Endodermal cell (in vitro differentiated cells): ENCODE data around the gene MANSC4. TPM values are rescaled to one million over a fixed set of nuclear protein-coding genes. Genes with fewer than 3 reads are reported as not detected.

Source experiments
- DNase-seq: peaks from one replicate; pipeline ENCODE4 v3.0.0-alpha.2; 2017
- H3K27ac ChIP-seq: 2 replicates; pipeline ENCODE4 v1.5.1; 2013; ENCODE audit warnings: mild to moderate bottlenecking, low read depth, low read length, moderate library complexity
- H3K27me3 ChIP-seq: 2 replicates; pipeline ENCODE4 v1.6.1; 2013; ENCODE audit warnings: mild to moderate bottlenecking, low read length, moderate library complexity; ENCODE audit not compliant: insufficient read depth, control insufficient read depth, poor library complexity, severe bottlenecking
- H3K36me3 ChIP-seq: 2 replicates; pipeline ENCODE4 v1.7.0; 2013; ENCODE audit warnings: mild to moderate bottlenecking, low read length, moderate library complexity; ENCODE audit not compliant: control insufficient read depth, insufficient read depth
- H3K4me1 ChIP-seq: one replicate; pipeline ENCODE4 v1.7.0; 2013; ENCODE audit warnings: low read length; ENCODE audit not compliant: control insufficient read depth, insufficient read depth
- H3K4me3 ChIP-seq: 2 replicates; pipeline ENCODE4 v1.5.1; 2013; ENCODE audit warnings: mild to moderate bottlenecking, low read length, moderate library complexity
- H3K9ac ChIP-seq: 2 replicates; pipeline ENCODE4 v1.6.1; 2013; ENCODE audit warnings: mild to moderate bottlenecking, low read length, moderate library complexity; ENCODE audit not compliant: poor library complexity, severe bottlenecking; ENCODE audit errors: extremely low read depth
- H3K9me3 ChIP-seq: 2 replicates; pipeline ENCODE4 v1.6.1; 2013; ENCODE audit warnings: mild to moderate bottlenecking, low read length, moderate library complexity; ENCODE audit not compliant: control insufficient read depth
- H3K27ac Mint-ChIP-seq: 2 replicates; pipeline ENCODE4 v1.8.0; 2020; ENCODE audit warnings: mixed read lengths
- H3K27me3 Mint-ChIP-seq: 2 replicates; pipeline ENCODE4 v1.8.0; 2021; ENCODE audit warnings: mild to moderate bottlenecking, mixed read lengths; ENCODE audit not compliant: insufficient read depth
- H3K36me3 Mint-ChIP-seq: 2 replicates; pipeline ENCODE4 v1.8.0; 2020; ENCODE audit warnings: low read depth, mixed read lengths
- H3K4me1 Mint-ChIP-seq: 2 replicates; pipeline ENCODE4 v1.8.0; 2020; ENCODE audit warnings: mixed read lengths
- H3K4me3 Mint-ChIP-seq: 2 replicates; pipeline ENCODE4 v1.8.0; 2020; ENCODE audit warnings: mild to moderate bottlenecking, moderate library complexity, mixed read lengths
- H3K9me3 Mint-ChIP-seq: 2 replicates; pipeline ENCODE4 v1.8.0; 2020; ENCODE audit warnings: mild to moderate bottlenecking, mixed read lengths
- WGBS, 2 experiments: methylation state at CpG; one replicate each; pipeline versions ENCODE4 v1.1.5 to v1.1.7; 2013; ENCODE audit warnings: missing lambda C conversion rate in 2 of 2, mixed read lengths in 1 of 2; ENCODE audit not compliant: insufficient coverage in 1 of 2, insufficient read length in 1 of 2; 5-methylcytosine and 5-hydroxymethylcytosine counted together
- total RNA-seq, 2 donors: library from RNA; stranded (reverse); fragmentation: NEBNext Ultra II Directional in 1 of 2; extraction: Animal tissue kit (Norgen Biotek cat#: 25700) in 1 of 2; gene quantifications; 2 replicates in 1 of 2; 3 replicates in 1 of 2; pipeline ENCODE4 v1.2.1, GENCODE V29; 2021
- TF ChIP-seq, protein P1 (sequence below): fragments of 200-600 bp; sonication (generic); conservative IDR thresholded peaks from 2 replicates; pipeline ENCODE4 v1.5.0; 2021; ENCODE audit warnings: antibody characterized with exemption, mild to moderate bottlenecking

MANSC4 gene
- total RNA-seq, 2 donors from 2014 or later: not detected

DNA sequence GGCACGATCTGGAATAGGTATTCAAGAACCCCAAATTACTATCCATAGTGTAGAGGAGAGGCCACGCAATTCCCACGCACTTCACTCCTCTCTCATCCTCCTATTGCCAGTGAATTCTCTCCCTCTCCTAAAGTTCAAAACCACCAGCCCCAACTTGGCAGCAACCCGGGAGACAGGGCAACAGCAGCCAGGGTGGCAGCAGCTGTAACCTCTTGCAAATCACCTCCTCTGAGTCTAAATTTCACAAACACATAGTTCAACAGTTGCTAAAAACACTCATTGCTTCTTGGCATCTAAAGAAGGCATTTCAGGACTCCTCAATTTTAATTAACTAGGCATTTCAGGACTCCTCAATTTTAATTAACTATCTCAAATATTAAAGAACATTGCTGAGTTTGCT is 37.7 kb upstream of the MANSC4 start:
- Histone ChIP-seq H3K9ac (no peak overlapping the region), H3K4me3 (no peak overlapping the region), H3K27ac (no peak overlapping the region), H3K36me3 (no peaks in the 10 kb centered on the region), H3K27me3 (no peaks in the 10 kb centered on the region), H3K9me3 (no peaks in the 10 kb centered on the region), H3K4me1 (no peaks in the 10 kb centered on the region)
- Mint-ChIP-seq H3K27me3 (peaks cover 1% of the 10 kb centered on the region), H3K4me1 (peaks cover 1% of the 10 kb centered on the region), H3K27ac (no peak overlapping the region), H3K9me3 (peaks cover 9% of the 10 kb centered on the region), H3K4me3 (no peak overlapping the region), H3K36me3 (no peaks in the 10 kb centered on the region)
- 80 to 84% methylated on average over 1 to 4 of the region's 4 CpGs for WGBS, 2 experiments
- DNase-seq: peak; percentile 23
- TF ChIP-seq, protein P1, sequence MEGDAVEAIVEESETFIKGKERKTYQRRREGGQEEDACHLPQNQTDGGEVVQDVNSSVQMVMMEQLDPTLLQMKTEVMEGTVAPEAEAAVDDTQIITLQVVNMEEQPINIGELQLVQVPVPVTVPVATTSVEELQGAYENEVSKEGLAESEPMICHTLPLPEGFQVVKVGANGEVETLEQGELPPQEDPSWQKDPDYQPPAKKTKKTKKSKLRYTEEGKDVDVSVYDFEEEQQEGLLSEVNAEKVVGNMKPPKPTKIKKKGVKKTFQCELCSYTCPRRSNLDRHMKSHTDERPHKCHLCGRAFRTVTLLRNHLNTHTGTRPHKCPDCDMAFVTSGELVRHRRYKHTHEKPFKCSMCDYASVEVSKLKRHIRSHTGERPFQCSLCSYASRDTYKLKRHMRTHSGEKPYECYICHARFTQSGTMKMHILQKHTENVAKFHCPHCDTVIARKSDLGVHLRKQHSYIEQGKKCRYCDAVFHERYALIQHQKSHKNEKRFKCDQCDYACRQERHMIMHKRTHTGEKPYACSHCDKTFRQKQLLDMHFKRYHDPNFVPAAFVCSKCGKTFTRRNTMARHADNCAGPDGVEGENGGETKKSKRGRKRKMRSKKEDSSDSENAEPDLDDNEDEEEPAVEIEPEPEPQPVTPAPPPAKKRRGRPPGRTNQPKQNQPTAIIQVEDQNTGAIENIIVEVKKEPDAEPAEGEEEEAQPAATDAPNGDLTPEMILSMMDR: no peak

DNA sequence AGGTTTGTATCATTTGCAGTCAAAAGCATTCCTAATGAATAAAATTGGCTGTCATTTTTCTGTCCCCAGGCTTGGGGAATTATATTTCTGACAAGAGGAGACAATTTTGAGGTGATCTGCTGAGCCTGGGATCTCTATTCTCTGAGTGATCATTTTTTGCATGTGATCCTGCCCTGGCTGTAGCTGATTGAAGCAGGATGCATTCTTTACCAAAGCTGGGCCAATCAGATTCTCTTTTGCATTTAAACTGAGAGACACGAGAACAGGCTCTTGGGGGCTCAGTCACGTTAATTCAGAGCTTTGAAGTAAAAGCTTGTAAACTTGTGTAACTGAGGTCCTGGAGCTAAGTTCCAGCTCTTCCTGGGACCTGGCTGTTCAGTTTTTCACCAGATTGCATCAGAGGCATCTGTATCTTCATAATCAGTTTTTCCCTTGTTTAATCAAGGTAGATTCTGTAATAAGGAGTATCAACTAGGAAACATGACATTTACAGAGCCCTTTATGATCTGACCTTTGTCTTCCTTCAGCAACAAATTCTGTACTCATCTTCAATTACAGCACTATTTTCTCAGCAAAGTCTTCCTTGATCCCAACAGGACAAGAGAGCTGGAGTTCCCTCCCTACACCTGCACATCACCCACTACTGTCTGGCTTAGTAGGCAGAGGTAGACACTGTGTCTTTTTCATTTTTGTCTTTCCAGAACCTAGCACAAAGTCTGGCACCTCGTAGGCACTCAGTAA is 35.0 kb upstream of the MANSC4 start:
- H3K4me3 ChIP-seq: no peak overlapping the region
- TF ChIP-seq, protein P1: no peak
- H3K36me3 ChIP-seq: no peaks in the 10 kb centered on the region
- Mint-ChIP-seq H3K4me3 (no peak overlapping the region), H3K9me3 (peaks cover 7% of the 10 kb centered on the region), H3K27me3 (peaks cover 1% of the 10 kb centered on the region), H3K36me3 (no peaks in the 10 kb centered on the region), H3K27ac (no peak overlapping the region), H3K4me1 (peaks cover 9% of the 10 kb centered on the region)
- no peak overlapping the region for H3K9ac ChIP-seq
- DNase-seq: peak; percentile 28
- no peaks in the 10 kb centered on the region for H3K27me3 ChIP-seq
- H3K4me1 ChIP-seq: no peaks in the 10 kb centered on the region
- 75 to 80% methylated on average over 2 to 3 of the region's 3 CpGs for WGBS, 2 experiments
- no peak overlapping the region for H3K27ac ChIP-seq
- H3K9me3 ChIP-seq: no peaks in the 10 kb centered on the region

DNA sequence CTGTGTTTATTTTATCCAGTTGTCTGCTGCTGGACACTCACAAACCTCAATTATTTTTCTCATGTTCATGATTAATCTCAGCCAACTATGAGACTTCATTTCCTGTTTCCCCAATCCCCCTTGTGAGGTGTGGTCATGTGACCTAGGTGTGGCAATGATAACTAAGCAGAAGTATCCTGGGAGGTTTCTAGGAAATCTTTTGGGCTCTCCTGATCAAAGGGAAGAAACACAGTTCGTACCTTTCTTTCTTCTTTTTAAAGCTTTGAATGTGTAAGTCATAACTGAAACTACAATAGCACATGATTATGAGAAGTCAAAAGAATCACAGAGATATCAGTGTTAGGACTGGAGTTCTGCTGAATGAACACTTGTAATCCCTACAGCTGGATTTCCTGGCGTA is 34.4 kb upstream of the MANSC4 start:
- 90 to 96% methylated on average over 2 of the region's 2 CpGs for WGBS, 2 experiments
- TF ChIP-seq, protein P1: no peak

More for the DNA sequence above, 34.4 kb upstream of the MANSC4 start:
- Mint-ChIP-seq H3K4me1 (peaks cover 9% of the 10 kb centered on the region), H3K4me3 (no peak overlapping the region), H3K27ac (no peak overlapping the region), H3K27me3 (peaks cover under 1% of the 10 kb centered on the region), H3K36me3 (no peaks in the 10 kb centered on the region), H3K9me3 (peaks cover 5% of the 10 kb centered on the region)
- Histone ChIP-seq H3K4me1 (no peaks in the 10 kb centered on the region), H3K27ac (no peak overlapping the region), H3K9me3 (no peaks in the 10 kb centered on the region), H3K36me3 (no peaks in the 10 kb centered on the region), H3K9ac (no peak overlapping the region), H3K4me3 (no peak overlapping the region), H3K27me3 (no peaks in the 10 kb centered on the region)
- no peak for DNase-seq
